Testis (tissue), 2 donors: ENCODE measurements around the gene LIN9.

ENCODE experiments used
- CTCF ChIP-seq, 3 experiments: fragments of 450-650 bp in 2 of 3; fragments of 200-600 bp in 1 of 3; sonication (generic) in 1 of 3; IDR thresholded peaks; one replicate each; pipeline ENCODE4 v1.5.1; 2016 to 2019; ENCODE audit warnings: antibody characterized with exemption in 3 of 3, mild to moderate bottlenecking in 2 of 3, moderate library complexity in 1 of 3
- POLR2A ChIP-seq: fragments of 450-650 bp; IDR thresholded peaks from one replicate; pipeline ENCODE4 v1.6.1; 2017; ENCODE audit warnings: antibody characterized with exemption, mild to moderate bottlenecking, moderate library complexity

- TF ChIP-seq CTCF (IDR thresholded peaks at IDR 0.05) (no peak), POLR2A (no peak)
Measured at GRCh38 chr1:226199971-226200370, 109.0 kb downstream of the LIN9 start.
